Astrocyte (in vitro differentiated cells and primary cell): ENCODE results near the gene FILIP1L. TPM values are rescaled to one million over a fixed set of nuclear protein-coding genes. Genes with fewer than 3 reads are reported as not detected.

Source experiments
- DNase-seq: peaks from one replicate; pipeline ENCODE4 v3.0.0-alpha.2; 2010; ENCODE audit warnings: low read depth
- FAIRE-seq: peaks from 2 replicates; lab custom pipeline; 2011; peaks lifted over from hg19 to GRCh38; lab: Jason Lieb, UNC
- H2AFZ ChIP-seq: 2 replicates; pipeline ENCODE4 v1.6.0; 2012; ENCODE audit warnings: low read depth, low read length, inconsistent platforms
- H3K27ac ChIP-seq: 2 replicates; pipeline ENCODE4 v1.5.1; 2011; ENCODE audit warnings: low read depth, low read length, inconsistent platforms
- H3K27me3 ChIP-seq: 2 replicates; pipeline ENCODE4 v1.6.0; 2011; ENCODE audit warnings: low read length, inconsistent platforms; ENCODE audit not compliant: insufficient read depth
- H3K36me3 ChIP-seq: 2 replicates; pipeline ENCODE4 v1.5.1; 2011; ENCODE audit warnings: low read length, inconsistent platforms; ENCODE audit not compliant: insufficient read depth
- H3K4me1 ChIP-seq: 2 replicates; pipeline ENCODE4 v1.5.1; 2011; ENCODE audit warnings: low read length, inconsistent platforms; ENCODE audit not compliant: insufficient read depth
- H3K4me2 ChIP-seq: 2 replicates; pipeline ENCODE4 v1.6.0; 2012; ENCODE audit warnings: low read length, inconsistent platforms
- H3K4me3 ChIP-seq: 2 replicates; pipeline ENCODE4 v1.5.1; 2011; ENCODE audit warnings: low read depth, mild to moderate bottlenecking, low read length, inconsistent platforms; ENCODE audit not compliant: insufficient read depth
- H3K79me2 ChIP-seq: 2 replicates; pipeline ENCODE4 v1.6.0; 2012; ENCODE audit warnings: mild to moderate bottlenecking, low read length, inconsistent platforms; ENCODE audit not compliant: insufficient read depth
- H3K9ac ChIP-seq: 2 replicates; pipeline ENCODE4 v1.6.0; 2012; ENCODE audit warnings: mild to moderate bottlenecking, low read length, inconsistent platforms
- H3K9me3 ChIP-seq: 2 replicates; pipeline ENCODE4 v1.5.1; 2012; ENCODE audit warnings: low read depth, mild to moderate bottlenecking, low read length, inconsistent platforms; ENCODE audit not compliant: insufficient read depth
- H4K20me1 ChIP-seq: 2 replicates; pipeline ENCODE4 v1.6.0; 2012; ENCODE audit warnings: low read length, inconsistent platforms; ENCODE audit not compliant: insufficient read depth
- H3K27ac Mint-ChIP-seq: one replicate; pipeline ENCODE4 v1.8.0; 2021; ENCODE audit warnings: mild to moderate bottlenecking, mixed read lengths; ENCODE audit not compliant: unreplicated experiment
- H3K27me3 Mint-ChIP-seq: one replicate; pipeline ENCODE4 v1.8.0; 2021; ENCODE audit warnings: low read depth, mixed read lengths; ENCODE audit not compliant: unreplicated experiment
- H3K36me3 Mint-ChIP-seq: one replicate; pipeline ENCODE4 v1.8.0; 2021; ENCODE audit warnings: low read depth, mixed read lengths; ENCODE audit not compliant: unreplicated experiment
- H3K4me1 Mint-ChIP-seq: one replicate; pipeline ENCODE4 v1.8.0; 2021; ENCODE audit warnings: low read depth, mixed read lengths; ENCODE audit not compliant: unreplicated experiment
- H3K4me3 Mint-ChIP-seq: one replicate; pipeline ENCODE4 v1.8.0; 2021; ENCODE audit warnings: mild to moderate bottlenecking, moderate library complexity, mixed read lengths; ENCODE audit not compliant: unreplicated experiment
- H3K9me3 Mint-ChIP-seq: one replicate; pipeline ENCODE4 v1.8.0; 2021; ENCODE audit warnings: mild to moderate bottlenecking, mixed read lengths; ENCODE audit not compliant: unreplicated experiment
- EZH2 ChIP-seq: IDR thresholded peaks from 2 replicates; pipeline ENCODE4 v1.6.1; 2012; ENCODE audit warnings: mild to moderate bottlenecking, low read length, inconsistent platforms; ENCODE audit not compliant: insufficient read depth
- total RNA-seq: library from RNA; stranded (reverse); gene quantifications from 2 replicates; pipeline ENCODE4 v1.2.1, GENCODE V29; 2021
- TF ChIP-seq, protein P1 (sequence below): IDR thresholded peaks from 2 replicates; pipeline ENCODE4 v1.5.1; 2011; ENCODE audit warnings: low read depth, mild to moderate bottlenecking, inconsistent platforms, low read length, moderate library complexity; ENCODE audit not compliant: insufficient read depth

The FILIP1L gene
- total RNA-seq, 1 donor from 2014 or later: 209 TPM

GRCh38 chr3:99948467-99949089 lies 165.7 kb downstream of the FILIP1L start:
- H3K27ac ChIP-seq: no peak overlapping the region
- no peak overlapping the region for H3K4me2 ChIP-seq
- H3K79me2 ChIP-seq: no peaks in the 10 kb centered on the region
- H4K20me1 ChIP-seq: no peaks in the 10 kb centered on the region
- no peaks in the 10 kb centered on the region for H3K36me3 Mint-ChIP-seq
- no peaks in the 10 kb centered on the region for H3K9me3 Mint-ChIP-seq
- no peaks in the 10 kb centered on the region for H3K27me3 Mint-ChIP-seq
- H3K9me3 ChIP-seq: no peaks in the 10 kb centered on the region
- peaks cover 37% of the 10 kb centered on the region for H3K4me1 ChIP-seq
- H3K4me3 Mint-ChIP-seq: no peak overlapping the region
- no peak for TF ChIP-seq EZH2
- TF ChIP-seq, protein P1, sequence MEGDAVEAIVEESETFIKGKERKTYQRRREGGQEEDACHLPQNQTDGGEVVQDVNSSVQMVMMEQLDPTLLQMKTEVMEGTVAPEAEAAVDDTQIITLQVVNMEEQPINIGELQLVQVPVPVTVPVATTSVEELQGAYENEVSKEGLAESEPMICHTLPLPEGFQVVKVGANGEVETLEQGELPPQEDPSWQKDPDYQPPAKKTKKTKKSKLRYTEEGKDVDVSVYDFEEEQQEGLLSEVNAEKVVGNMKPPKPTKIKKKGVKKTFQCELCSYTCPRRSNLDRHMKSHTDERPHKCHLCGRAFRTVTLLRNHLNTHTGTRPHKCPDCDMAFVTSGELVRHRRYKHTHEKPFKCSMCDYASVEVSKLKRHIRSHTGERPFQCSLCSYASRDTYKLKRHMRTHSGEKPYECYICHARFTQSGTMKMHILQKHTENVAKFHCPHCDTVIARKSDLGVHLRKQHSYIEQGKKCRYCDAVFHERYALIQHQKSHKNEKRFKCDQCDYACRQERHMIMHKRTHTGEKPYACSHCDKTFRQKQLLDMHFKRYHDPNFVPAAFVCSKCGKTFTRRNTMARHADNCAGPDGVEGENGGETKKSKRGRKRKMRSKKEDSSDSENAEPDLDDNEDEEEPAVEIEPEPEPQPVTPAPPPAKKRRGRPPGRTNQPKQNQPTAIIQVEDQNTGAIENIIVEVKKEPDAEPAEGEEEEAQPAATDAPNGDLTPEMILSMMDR: no peak
- H3K27me3 ChIP-seq: no peaks in the 10 kb centered on the region
- no peak overlapping the region for H2AFZ ChIP-seq
- no peak overlapping the region for H3K4me3 ChIP-seq
- no peak overlapping the region for H3K27ac Mint-ChIP-seq
- DNase-seq: no peak
- FAIRE-seq: no peak
- peaks cover 56% of the 10 kb centered on the region for H3K4me1 Mint-ChIP-seq
- no peaks in the 10 kb centered on the region for H3K36me3 ChIP-seq
- H3K9ac ChIP-seq: no peak overlapping the region

GRCh38 chr3:99947356-99947755 lies 166.9 kb downstream of the FILIP1L start:
- no peak overlapping the region for H3K27ac Mint-ChIP-seq
- no peak for TF ChIP-seq EZH2
- TF ChIP-seq, protein P1: no peak
- H3K27me3 ChIP-seq: no peaks in the 10 kb centered on the region
- H3K9me3 ChIP-seq: no peaks in the 10 kb centered on the region
- H3K4me3 ChIP-seq: no peak overlapping the region
- no peak overlapping the region for H3K27ac ChIP-seq
- no peak overlapping the region for H3K4me3 Mint-ChIP-seq
- FAIRE-seq: no peak
- peaks cover 47% of the 10 kb centered on the region for H3K4me1 Mint-ChIP-seq
- H3K79me2 ChIP-seq: no peaks in the 10 kb centered on the region
- no peak overlapping the region for H3K4me2 ChIP-seq
- no peaks in the 10 kb centered on the region for H3K36me3 ChIP-seq
- H3K4me1 ChIP-seq: peaks cover 25% of the 10 kb centered on the region
- no peak overlapping the region for H2AFZ ChIP-seq
- no peaks in the 10 kb centered on the region for H3K9me3 Mint-ChIP-seq
- no peaks in the 10 kb centered on the region for H4K20me1 ChIP-seq
- DNase-seq: no peak
- H3K9ac ChIP-seq: no peak overlapping the region
- H3K27me3 Mint-ChIP-seq: no peaks in the 10 kb centered on the region
- no peaks in the 10 kb centered on the region for H3K36me3 Mint-ChIP-seq

GRCh38 chr3:99945328-99945995 lies 168.8 kb downstream of the FILIP1L start:
- no peaks in the 10 kb centered on the region for H3K9me3 ChIP-seq
- no peaks in the 10 kb centered on the region for H4K20me1 ChIP-seq
- Mint-ChIP-seq H3K4me3 (no peak overlapping the region), H3K27me3 (no peaks in the 10 kb centered on the region), H3K9me3 (no peaks in the 10 kb centered on the region), H3K4me1 (peaks cover 28% of the 10 kb centered on the region), H3K36me3 (no peaks in the 10 kb centered on the region), H3K27ac (peak overlapping the region; percentile 31)
- no peaks in the 10 kb centered on the region for H3K79me2 ChIP-seq
- DNase-seq (peak; percentile 88), FAIRE-seq (no peak)
- TF ChIP-seq EZH2: no peak
- TF ChIP-seq, protein P1: no peak
- H2AFZ ChIP-seq: no peak overlapping the region
- no peak overlapping the region for H3K4me3 ChIP-seq
- H3K4me2 ChIP-seq: no peak overlapping the region
- no peaks in the 10 kb centered on the region for H3K36me3 ChIP-seq
- peaks cover 7% of the 10 kb centered on the region for H3K4me1 ChIP-seq
- H3K27ac ChIP-seq: no peak overlapping the region
- H3K9ac ChIP-seq: no peak overlapping the region
- no peaks in the 10 kb centered on the region for H3K27me3 ChIP-seq
